Measurements from ENCODE around the gene IDI2.

The IDI2 gene

DNA sequence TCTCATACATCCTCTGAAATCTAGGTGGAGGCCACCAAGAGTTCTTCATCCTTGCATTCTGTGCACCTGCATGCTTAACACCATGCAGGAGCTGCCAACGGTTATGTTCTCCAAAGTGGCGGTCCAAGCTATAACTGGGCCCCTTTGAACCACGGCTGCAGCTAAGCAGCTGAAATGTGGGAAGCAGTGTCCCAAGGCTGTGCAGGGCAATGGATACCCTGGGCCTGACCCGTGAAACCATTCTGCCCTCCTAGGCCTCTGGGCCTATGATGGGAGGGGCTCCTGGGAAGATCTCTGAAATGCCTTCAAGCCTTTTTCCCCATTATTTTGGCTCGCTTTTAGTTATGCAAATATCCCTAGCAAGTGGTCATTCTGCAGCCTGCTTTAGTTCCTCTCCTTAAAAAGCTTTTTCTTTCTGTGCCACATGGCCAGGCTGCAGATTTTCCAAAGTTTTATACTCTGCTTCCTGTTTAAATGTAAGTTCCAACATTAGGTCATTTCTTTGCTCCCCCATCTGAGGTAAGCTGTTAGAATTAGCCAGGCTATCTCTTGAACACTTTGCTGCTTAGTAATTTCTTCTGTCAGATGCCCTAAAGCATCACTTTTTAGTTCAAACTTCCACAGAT, 45.1 kb downstream of the IDI2 start:
- no peak for DNase-seq (ENCODE audit: low read depth)

DNA sequence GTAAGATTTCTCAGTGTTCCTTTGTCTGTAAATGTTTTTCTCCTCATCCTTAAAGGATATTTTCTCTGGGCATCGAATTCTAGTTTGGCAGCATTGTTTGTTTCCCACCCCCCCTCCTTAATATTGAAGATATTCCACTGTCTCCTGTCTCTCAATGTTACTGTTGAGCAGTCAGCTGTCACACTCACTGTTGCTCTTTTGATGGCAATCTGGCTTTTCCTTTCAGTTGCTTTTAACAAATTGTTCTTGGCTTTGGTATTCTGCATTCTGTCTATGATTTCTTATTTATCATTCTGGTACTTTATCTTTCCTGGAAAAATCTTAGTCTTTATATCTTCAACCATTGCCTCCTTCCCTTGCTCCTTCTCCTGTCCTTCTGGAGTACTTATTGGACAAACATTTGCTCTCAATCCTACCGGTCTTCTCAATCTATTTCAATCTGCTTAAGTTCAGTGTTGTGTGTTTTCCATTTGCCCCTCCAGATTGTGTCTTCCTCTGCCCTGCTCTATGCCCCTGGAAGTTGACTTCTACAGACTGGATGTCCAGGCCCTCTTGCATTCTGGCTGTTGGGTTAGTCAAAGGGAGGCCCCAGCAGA, 46.7 kb downstream of the IDI2 start:
- no peak for DNase-seq (ENCODE audit: low read depth)

- DNase-seq (ENCODE audit: low read depth): no peak
Observed at GRCh38 chr10:976316-976715, 49.3 kb downstream of the IDI2 start.

- DNase-seq (ENCODE audit: low read depth): no peak
Observed at GRCh38 chr10:974785-975074, 50.9 kb downstream of the IDI2 start.

- no peak for DNase-seq (ENCODE audit: low read depth)
Observed at GRCh38 chr10:974038-974784, 51.4 kb downstream of the IDI2 start.

- no peak for DNase-seq (ENCODE audit: low read depth)
Observed at GRCh38 chr10:972763-973162, 52.9 kb downstream of the IDI2 start.

GRCh38 chr10:971613-972012, 54.0 kb downstream of the IDI2 start:
- DNase-seq (ENCODE audit: low read depth): no peak

DNA sequence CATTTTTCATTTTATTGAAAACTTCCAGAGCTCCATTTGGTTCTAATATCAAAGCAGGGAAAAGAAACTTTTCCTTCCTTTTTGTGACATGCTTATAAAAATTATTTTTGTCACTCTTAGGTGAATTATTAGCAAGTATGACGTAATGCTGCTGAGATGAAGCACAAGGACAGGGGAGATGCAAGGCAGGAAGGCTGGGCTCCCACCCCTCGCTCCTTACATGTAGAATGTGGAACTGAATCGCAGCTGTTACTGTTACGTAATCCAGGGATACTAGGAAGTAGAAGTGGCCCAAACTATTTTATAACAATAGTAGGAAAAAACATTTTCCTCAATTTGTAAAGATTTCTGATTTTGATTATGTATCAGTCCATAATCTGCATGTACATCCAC, 54.5 kb downstream of the IDI2 start:
- no peak for DNase-seq (ENCODE audit: low read depth)

- DNase-seq (ENCODE audit: low read depth): no peak
Observed at GRCh38 chr10:970311-971149, 55.1 kb downstream of the IDI2 start.

DNA sequence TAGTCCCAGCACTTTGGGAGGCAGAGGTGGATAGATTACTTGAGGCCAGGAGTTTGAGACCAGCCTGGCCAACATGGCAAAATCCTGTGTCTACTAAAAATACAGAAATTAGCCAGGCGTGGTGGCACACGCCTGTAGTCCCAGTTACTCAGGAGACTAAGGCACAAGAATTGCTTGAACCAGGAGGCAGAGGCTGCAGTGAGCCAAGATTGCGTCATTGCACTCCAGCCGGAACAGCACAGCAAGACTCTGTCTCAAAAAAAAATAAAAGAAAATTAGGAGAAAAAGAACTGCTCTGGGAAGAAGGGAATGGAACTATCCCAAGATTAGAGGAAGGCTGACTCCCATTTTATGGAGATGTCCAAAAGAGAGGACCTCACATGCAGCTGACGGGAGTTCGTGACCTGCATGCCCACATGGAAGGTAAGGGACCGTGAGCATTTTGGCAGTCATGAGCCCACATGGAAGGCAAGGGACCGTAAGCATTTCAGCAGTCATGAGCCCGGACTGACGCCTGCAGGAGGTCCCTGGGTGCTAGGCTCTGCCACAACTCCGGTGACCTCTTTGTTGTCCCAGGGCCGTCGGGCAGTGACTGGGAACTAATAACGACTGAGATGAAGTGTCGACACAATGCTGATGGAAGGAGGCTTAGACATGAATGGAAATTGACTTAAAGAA, 56.0 kb downstream of the IDI2 start:
- no peak for DNase-seq (ENCODE audit: low read depth)
